Body of pancreas (tissue), 4 donors: Measurements from ENCODE around the gene GSG1L.

Experiments
- POLR2A ChIP-seq, 3 donors: fragments of 450-650 bp; IDR thresholded peaks; one replicate each; pipeline ENCODE4 v1.6.1; 2016; ENCODE audit warnings: antibody characterized with exemption in 3 of 3, mild to moderate bottlenecking in 2 of 3
- TF ChIP-seq, protein P1 (sequence below), 7 experiments: fragments of 450-650 bp in 4 of 7; fragments of 200-600 bp in 3 of 7; sonication (generic) in 3 of 7; IDR thresholded peaks; one replicate each; pipeline ENCODE4 v1.5.1; 2016 to 2019; ENCODE audit warnings: antibody characterized with exemption in 7 of 7

DNA sequence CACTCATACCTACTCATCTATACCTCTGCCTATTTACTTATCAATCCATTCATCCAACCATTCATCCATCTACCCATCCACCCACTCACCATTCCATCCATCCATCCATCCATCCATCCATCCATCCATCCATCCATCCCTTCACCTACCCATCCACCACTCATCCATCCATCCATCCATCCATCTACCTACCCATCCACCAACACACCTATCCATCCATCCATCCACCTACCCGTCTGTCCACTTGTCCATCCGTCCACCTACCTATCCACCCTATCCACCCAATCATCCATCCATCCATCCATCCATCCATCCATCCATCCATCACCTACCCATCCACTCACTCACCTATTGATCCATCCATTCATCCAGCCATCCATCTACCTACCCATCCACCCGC lies 235.7 kb downstream of the GSG1L start:
- TF ChIP-seq, protein P1, sequence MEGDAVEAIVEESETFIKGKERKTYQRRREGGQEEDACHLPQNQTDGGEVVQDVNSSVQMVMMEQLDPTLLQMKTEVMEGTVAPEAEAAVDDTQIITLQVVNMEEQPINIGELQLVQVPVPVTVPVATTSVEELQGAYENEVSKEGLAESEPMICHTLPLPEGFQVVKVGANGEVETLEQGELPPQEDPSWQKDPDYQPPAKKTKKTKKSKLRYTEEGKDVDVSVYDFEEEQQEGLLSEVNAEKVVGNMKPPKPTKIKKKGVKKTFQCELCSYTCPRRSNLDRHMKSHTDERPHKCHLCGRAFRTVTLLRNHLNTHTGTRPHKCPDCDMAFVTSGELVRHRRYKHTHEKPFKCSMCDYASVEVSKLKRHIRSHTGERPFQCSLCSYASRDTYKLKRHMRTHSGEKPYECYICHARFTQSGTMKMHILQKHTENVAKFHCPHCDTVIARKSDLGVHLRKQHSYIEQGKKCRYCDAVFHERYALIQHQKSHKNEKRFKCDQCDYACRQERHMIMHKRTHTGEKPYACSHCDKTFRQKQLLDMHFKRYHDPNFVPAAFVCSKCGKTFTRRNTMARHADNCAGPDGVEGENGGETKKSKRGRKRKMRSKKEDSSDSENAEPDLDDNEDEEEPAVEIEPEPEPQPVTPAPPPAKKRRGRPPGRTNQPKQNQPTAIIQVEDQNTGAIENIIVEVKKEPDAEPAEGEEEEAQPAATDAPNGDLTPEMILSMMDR (IDR thresholded peaks at IDR 0.05): no peak
- TF ChIP-seq POLR2A (IDR thresholded peaks at IDR 0.05): no peak
